K562 (cell line): Measurements from ENCODE around the gene SLC25A45. TPM values are rescaled to one million over a fixed set of nuclear protein-coding genes. Genes with fewer than 3 reads are reported as not detected.

Source experiments
- BRD4 ChIP-seq: fragments of 200-600 bp; sonication (generic); IDR thresholded peaks from 2 replicates; pipeline ENCODE4 v1.6.1; 2017; ENCODE audit warnings: inconsistent platforms
- CBFA2T2 ChIP-seq: fragments of 450-650 bp; conservative IDR thresholded peaks from 2 replicates; pipeline ENCODE4 v1.6.1; 2017; ENCODE audit warnings: mild to moderate bottlenecking
- CREM ChIP-seq: IDR thresholded peaks from 2 replicates; pipeline ENCODE4 v1.6.1; 2014; ENCODE audit warnings: antibody characterized with exemption, low read depth
- ELF1 ChIP-seq: fragments of 200-800 bp; sonication (Bioruptor generic); IDR thresholded peaks from 2 replicates; pipeline ENCODE4 v1.6.1; 2016; ENCODE audit warnings: missing genetic modification characterization, missing compliant biosample characterization
- GABPA ChIP-seq: fragments of 200-800 bp; sonication (Bioruptor generic); conservative IDR thresholded peaks from 2 replicates; pipeline ENCODE4 v1.6.1; 2016; ENCODE audit warnings: low read depth, missing genetic modification characterization, missing compliant biosample characterization
- GATAD2A ChIP-seq: fragments of 450-650 bp; IDR thresholded peaks from 2 replicates; pipeline ENCODE4 v1.6.1; 2017
- HCFC1 ChIP-seq: IDR thresholded peaks from 2 replicates; pipeline ENCODE4 v1.6.1; 2012; ENCODE audit warnings: low read depth, low read length, improper control_type of control experiment
- HNRNPL ChIP-seq: fragments of 200-400 bp; formaldehyde crosslinking; IDR thresholded peaks from 2 replicates; pipeline ENCODE4 v1.6.1; 2017; ENCODE audit warnings: low read depth, mild to moderate bottlenecking, low read length
- HSF4 ChIP-seq: fragments of 250-450 bp; sonication (Bioruptor Pico); IDR thresholded peaks from 2 replicates; pipeline ENCODE4 v2.1.2; 2022; ENCODE audit warnings: mild to moderate bottlenecking, moderate library complexity, borderline replicate concordance
- KLF16 ChIP-seq: IDR thresholded peaks from 2 replicates; pipeline ENCODE4 v1.6.1; 2016; ENCODE audit warnings: antibody characterized with exemption
- MCM5 ChIP-seq: fragments of 450-650 bp; IDR thresholded peaks from 2 replicates; pipeline ENCODE4 v1.6.1; 2016; ENCODE audit warnings: low read depth
- NCOA2 ChIP-seq, 2 experiments: fragments of 450-650 bp; IDR thresholded peaks; 2 replicates each; pipeline ENCODE4 v1.6.1; 2018; ENCODE audit warnings: mild to moderate bottlenecking in 2 of 2, moderate library complexity in 1 of 2; ENCODE audit not compliant: partially characterized antibody in 2 of 2
- NFYB ChIP-seq: IDR thresholded peaks from 2 replicates; pipeline ENCODE4 v1.6.1; 2011; ENCODE audit warnings: mild to moderate bottlenecking, moderate library complexity; ENCODE audit not compliant: insufficient read length; ENCODE audit errors: extremely low read depth
- TAF9B ChIP-seq: fragments of 450-650 bp; IDR thresholded peaks from 2 replicates; pipeline ENCODE4 v1.6.1; 2018; ENCODE audit warnings: mild to moderate bottlenecking; ENCODE audit not compliant: partially characterized antibody
- TAL1 ChIP-seq: fragments of 450-650 bp; IDR thresholded peaks from 2 replicates; pipeline ENCODE4 v1.6.1; 2016; ENCODE audit warnings: mild to moderate bottlenecking
- U2AF1 ChIP-seq: fragments of 200-400 bp; formaldehyde crosslinking; optimal IDR thresholded peaks from 2 replicates; pipeline ENCODE3; 2017; ENCODE audit warnings: mild to moderate bottlenecking, low read depth, low read length, moderate library complexity
- ZKSCAN3 ChIP-seq: fragments of 250-450 bp; sonication (Bioruptor Pico); IDR thresholded peaks from 2 replicates; pipeline ENCODE4 v1.4.0; 2020
- ZNF124 ChIP-seq: sonication (generic); formaldehyde crosslinking; IDR thresholded peaks from 2 replicates; pipeline ENCODE4 v1.8.1; 2022; ENCODE audit warnings: missing genetic modification reagents
- ZNF232 ChIP-seq: sonication (generic); formaldehyde crosslinking; IDR thresholded peaks from 2 replicates; pipeline ENCODE4 v1.8.0; 2022; ENCODE audit warnings: mild to moderate bottlenecking, missing genetic modification reagents
- polyA plus RNA-seq, 8 experiments: library from polyadenylated mRNA; depleted of rRNA in 4 of 8; stranded (reverse) in 5 of 8; unstranded in 3 of 8; fragments of >200 nt; fragmentation: Nextera tagmentation in 2 of 8; fragmentation: Illumina TruSeq in 1 of 8; extraction: Ambion mirVana in 2 of 8; extraction: Trizol in 1 of 8; gene quantifications; 2 replicates each; pipeline versions ENCODE4 v1.2.1 to v1.2.3, GENCODE V29; 2011 to 2014; ENCODE audit warnings: inconsistent platforms in 1 of 8, missing spikeins in 1 of 8
- total RNA-seq, 7 experiments: library from RNA; depleted of rRNA in 6 of 7; stranded (reverse); fragments of >200 nt in 6 of 7; fragmentation: Illumina TruSeq in 2 of 7; extraction: Trizol in 2 of 7; gene quantifications; 2 replicates each; pipeline versions ENCODE4 v1.2.1 to v1.2.3, GENCODE V29; 2011 to 2021; ENCODE audit warnings: low replicate concordance in 1 of 7
- TF ChIP-seq, protein P1 (sequence below): sonication (generic); formaldehyde crosslinking; IDR thresholded peaks from 2 replicates; pipeline ENCODE4 v1.8.0; 2023; ENCODE audit warnings: mild to moderate bottlenecking, missing genetic modification reagents
- TF ChIP-seq, protein P2 (sequence below): fragments of 200-800 bp; sonication (Bioruptor generic); IDR thresholded peaks from 2 replicates; pipeline ENCODE4 v1.6.1; 2017; ENCODE audit warnings: missing genetic modification characterization, missing compliant biosample characterization
- TF ChIP-seq, protein P3 (sequence below): fragments of 450-650 bp; IDR thresholded peaks from 2 replicates; pipeline ENCODE4 v1.7.0; 2016; ENCODE audit warnings: borderline replicate concordance
- TF ChIP-seq, protein P4 (sequence below): sonication (generic); formaldehyde crosslinking; IDR thresholded peaks from 2 replicates; pipeline ENCODE4 v1.4.0; 2020; ENCODE audit warnings: mild to moderate bottlenecking, missing genetic modification reagents

SLC25A45 gene
- total and polyA plus RNA-seq, 9 of the 15 experiments (the other 6 are each of a cell fraction or from before 2014, with no cell fraction given), result 0.15 to 2.3 (median 0.68) TPM

DNA sequence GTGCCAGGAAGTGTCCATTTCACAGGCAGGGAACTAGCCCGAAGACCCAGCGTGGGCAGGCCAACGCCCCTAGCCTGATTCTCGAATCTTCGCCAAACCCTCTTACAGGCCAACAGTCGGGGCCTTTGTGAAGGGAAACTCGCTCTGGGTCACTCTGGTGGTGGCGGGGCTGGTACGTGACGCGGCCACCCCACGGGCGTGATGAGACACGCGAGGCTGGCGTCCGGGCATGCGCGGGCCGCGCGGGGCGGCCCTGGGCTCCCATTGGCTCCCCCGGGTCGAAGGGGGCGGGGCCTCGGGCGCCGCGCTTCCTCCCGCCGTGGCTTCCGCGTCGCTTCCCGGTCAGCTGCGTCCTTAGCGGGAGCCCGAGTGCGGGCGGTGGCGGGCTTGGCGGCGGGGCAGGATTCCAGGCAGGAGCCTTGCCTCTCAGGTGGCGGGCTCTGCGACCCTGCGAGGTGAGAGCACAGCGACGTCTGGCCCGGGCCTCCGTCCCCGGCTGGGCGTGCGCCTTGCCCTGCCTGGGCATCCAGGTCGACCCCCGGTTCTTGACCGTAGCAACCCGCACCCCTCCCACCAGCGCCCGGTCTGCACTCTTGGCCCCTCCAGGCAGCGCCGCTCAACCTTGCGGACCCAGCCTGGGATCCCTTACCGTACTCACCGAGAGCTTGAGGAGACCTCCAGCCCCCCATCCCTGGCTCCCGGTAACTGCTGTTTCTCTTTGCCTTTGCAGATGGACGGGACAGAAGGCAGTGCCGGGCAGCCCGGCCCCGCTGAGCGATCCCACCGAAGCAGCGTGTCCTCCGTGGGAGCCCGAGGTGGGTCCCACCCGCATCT, 4.1 kb upstream of the SLC25A45 start, which contains the start of gene FRMD8 (continued):
- TF ChIP-seq, protein P1, sequence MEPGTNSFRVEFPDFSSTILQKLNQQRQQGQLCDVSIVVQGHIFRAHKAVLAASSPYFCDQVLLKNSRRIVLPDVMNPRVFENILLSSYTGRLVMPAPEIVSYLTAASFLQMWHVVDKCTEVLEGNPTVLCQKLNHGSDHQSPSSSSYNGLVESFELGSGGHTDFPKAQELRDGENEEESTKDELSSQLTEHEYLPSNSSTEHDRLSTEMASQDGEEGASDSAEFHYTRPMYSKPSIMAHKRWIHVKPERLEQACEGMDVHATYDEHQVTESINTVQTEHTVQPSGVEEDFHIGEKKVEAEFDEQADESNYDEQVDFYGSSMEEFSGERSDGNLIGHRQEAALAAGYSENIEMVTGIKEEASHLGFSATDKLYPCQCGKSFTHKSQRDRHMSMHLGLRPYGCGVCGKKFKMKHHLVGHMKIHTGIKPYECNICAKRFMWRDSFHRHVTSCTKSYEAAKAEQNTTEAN, result no peak
- TF ChIP-seq GABPA, result peak; percentile 57
- peak; percentile 86 for TF ChIP-seq ELF1 (tag)
- TF ChIP-seq HSF4 (CRISPR knock-in tag), result no peak
- TF ChIP-seq, protein P2, sequence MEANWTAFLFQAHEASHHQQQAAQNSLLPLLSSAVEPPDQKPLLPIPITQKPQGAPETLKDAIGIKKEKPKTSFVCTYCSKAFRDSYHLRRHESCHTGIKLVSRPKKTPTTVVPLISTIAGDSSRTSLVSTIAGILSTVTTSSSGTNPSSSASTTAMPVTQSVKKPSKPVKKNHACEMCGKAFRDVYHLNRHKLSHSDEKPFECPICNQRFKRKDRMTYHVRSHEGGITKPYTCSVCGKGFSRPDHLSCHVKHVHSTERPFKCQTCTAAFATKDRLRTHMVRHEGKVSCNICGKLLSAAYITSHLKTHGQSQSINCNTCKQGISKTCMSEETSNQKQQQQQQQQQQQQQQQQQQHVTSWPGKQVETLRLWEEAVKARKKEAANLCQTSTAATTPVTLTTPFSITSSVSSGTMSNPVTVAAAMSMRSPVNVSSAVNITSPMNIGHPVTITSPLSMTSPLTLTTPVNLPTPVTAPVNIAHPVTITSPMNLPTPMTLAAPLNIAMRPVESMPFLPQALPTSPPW (CRISPR knock-in tag), result peak; percentile 14; the same call in 1 of the 2 replicates
- TF ChIP-seq CBFA2T2, result no peak
- TF ChIP-seq, protein P3, sequence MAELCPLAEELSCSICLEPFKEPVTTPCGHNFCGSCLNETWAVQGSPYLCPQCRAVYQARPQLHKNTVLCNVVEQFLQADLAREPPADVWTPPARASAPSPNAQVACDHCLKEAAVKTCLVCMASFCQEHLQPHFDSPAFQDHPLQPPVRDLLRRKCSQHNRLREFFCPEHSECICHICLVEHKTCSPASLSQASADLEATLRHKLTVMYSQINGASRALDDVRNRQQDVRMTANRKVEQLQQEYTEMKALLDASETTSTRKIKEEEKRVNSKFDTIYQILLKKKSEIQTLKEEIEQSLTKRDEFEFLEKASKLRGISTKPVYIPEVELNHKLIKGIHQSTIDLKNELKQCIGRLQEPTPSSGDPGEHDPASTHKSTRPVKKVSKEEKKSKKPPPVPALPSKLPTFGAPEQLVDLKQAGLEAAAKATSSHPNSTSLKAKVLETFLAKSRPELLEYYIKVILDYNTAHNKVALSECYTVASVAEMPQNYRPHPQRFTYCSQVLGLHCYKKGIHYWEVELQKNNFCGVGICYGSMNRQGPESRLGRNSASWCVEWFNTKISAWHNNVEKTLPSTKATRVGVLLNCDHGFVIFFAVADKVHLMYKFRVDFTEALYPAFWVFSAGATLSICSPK, result no peak
- no peak for TF ChIP-seq BRD4
- TF ChIP-seq NCOA2 (IDR thresholded peaks at IDR 0.05; ENCODE audit: partially characterized antibody in 2 of 2), result no peak
- TF ChIP-seq NFYB, result peak; percentile 84
- TF ChIP-seq TAL1, result no peak
- TF ChIP-seq HCFC1, result 0 out of 2 replicates have a peak, but pooled peaks have one; percentile 32
- TF ChIP-seq ZNF232 (CRISPR knock-in tag), result 0 out of 2 replicates have a peak, but pooled peaks have one; percentile 14
- no peak for TF ChIP-seq U2AF1
- TF ChIP-seq, protein P4, sequence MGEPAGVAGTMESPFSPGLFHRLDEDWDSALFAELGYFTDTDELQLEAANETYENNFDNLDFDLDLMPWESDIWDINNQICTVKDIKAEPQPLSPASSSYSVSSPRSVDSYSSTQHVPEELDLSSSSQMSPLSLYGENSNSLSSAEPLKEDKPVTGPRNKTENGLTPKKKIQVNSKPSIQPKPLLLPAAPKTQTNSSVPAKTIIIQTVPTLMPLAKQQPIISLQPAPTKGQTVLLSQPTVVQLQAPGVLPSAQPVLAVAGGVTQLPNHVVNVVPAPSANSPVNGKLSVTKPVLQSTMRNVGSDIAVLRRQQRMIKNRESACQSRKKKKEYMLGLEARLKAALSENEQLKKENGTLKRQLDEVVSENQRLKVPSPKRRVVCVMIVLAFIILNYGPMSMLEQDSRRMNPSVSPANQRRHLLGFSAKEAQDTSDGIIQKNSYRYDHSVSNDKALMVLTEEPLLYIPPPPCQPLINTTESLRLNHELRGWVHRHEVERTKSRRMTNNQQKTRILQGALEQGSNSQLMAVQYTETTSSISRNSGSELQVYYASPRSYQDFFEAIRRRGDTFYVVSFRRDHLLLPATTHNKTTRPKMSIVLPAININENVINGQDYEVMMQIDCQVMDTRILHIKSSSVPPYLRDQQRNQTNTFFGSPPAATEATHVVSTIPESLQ (CRISPR knock-in tag), result peak; percentile 92
- no peak for TF ChIP-seq ZKSCAN3 (CRISPR knock-in tag)
- no peak for TF ChIP-seq MCM5
- TF ChIP-seq HNRNPL, result no peak
- peak; percentile 97 for TF ChIP-seq GATAD2A
- no peak for TF ChIP-seq ZNF124 (CRISPR knock-in tag)
- no peak for TF ChIP-seq KLF16
- peak; percentile 77 for TF ChIP-seq CREM
- TF ChIP-seq TAF9B, result no peak
